ENCODE results near the gene PPFIA3. TPM values are rescaled to one million over a fixed set of nuclear protein-coding genes. Genes with fewer than 3 reads are reported as not detected.

PPFIA3 gene
- total RNA-seq, 1 experiment from 2014 or later: 28.1 TPM

GRCh38 chr19:49157445-49158224 lies 38.3 kb downstream of the PPFIA3 start, which contains the start of gene TRPM4:
Gene TRPM4 (plus strand): TSS chr19:49157792. CDS start chr19:49157867, 75 bp downstream.
- H3K4me3 ChIP-seq (replicated peaks in 1 of 2; ENCODE audit: low read depth in 1 of 2, low read length in 2 of 2): peak within 1 kb of the TSS; percentile 96 to 97
- no peaks in the 10 kb centered on the region for H3K9me2 ChIP-seq (ENCODE audit: insufficient read depth)
- no TSS peak for BruUV-seq (replicated peaks)
- peak; percentile 95 for ATAC-seq
- TF ChIP-seq YY1 (IDR thresholded peaks at IDR 0.05; ENCODE audit: extremely low read depth, insufficient replicate concordance, low read depth, low read length): peak; percentile 55
- peak; percentile 61 for TF ChIP-seq POLR2A (IDR thresholded peaks at IDR 0.05; ENCODE audit: borderline replicate concordance, extremely low read depth, insufficient read depth, insufficient read length)
- no peak for TF ChIP-seq SP1 (IDR thresholded peaks at IDR 0.05; ENCODE audit: low read depth)
- peak; percentile 94 for TF ChIP-seq POLR2AphosphoS5 (IDR thresholded peaks at IDR 0.05; ENCODE audit: low read depth, low read length)
- TF ChIP-seq CBX3 (IDR thresholded peaks at IDR 0.05; ENCODE audit: low read depth): no peak
- TF ChIP-seq, protein P1, sequence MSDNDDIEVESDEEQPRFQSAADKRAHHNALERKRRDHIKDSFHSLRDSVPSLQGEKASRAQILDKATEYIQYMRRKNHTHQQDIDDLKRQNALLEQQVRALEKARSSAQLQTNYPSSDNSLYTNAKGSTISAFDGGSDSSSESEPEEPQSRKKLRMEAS (IDR thresholded peaks at IDR 0.05): peak; percentile 16; the same call in 1 of the 2 replicates
- ChIA-PET RAD21 (ENCODE audit: low non-redundant PET in 1 of 2, low total read pairs in 2 of 2, uncharacterized antibody in 2 of 2, unreplicated experiment in 2 of 2) (no interaction called here), POLR2A (no interaction called here), CTCF (interaction anchor here (1.5 kb wide), 1 partner anchor 41 kb away, joined by 5 read pairs; no protein-coding TSS in a partner anchor)
- no peaks in the 10 kb centered on the region for H4K20me1 ChIP-seq (ENCODE audit: insufficient read depth)
- DNase-seq (ENCODE audit: low read depth, low spot score): peak; percentile 62
- intact Hi-C loops (cut with micrococcal nuclease): loop anchor here (2.0 kb wide), 1 partner anchor 41 kb away; no protein-coding TSS in a partner anchor
- peak within 1 kb of the TSS; percentile 90 for H3K27ac ChIP-seq (ENCODE audit: low read depth, low read length)
- peaks cover 13% of the 10 kb centered on the region for H3K79me2 ChIP-seq (ENCODE audit: insufficient read depth, low read length)
- H2AFZ ChIP-seq (ENCODE audit: low read depth, low read length, poor library complexity, severe bottlenecking): no peak within 1 kb of the TSS
- H3K27me3 ChIP-seq (ENCODE audit: insufficient read depth, low read length): no peaks in the 10 kb centered on the region
- H3K4me1 ChIP-seq (ENCODE audit: control insufficient read depth in 1 of 2, insufficient read depth in 2 of 2, low read length in 2 of 2): peaks cover 9 to 24% of the 10 kb centered on the region in 2 experiments
- H3K9me3 ChIP-seq (ENCODE audit: control insufficient read depth in 1 of 2, insufficient read depth in 1 of 2, low read depth in 1 of 2, low read length in 2 of 2): no peaks in the 10 kb centered on the region
- H3K9ac ChIP-seq (ENCODE audit: low read length): peak within 1 kb of the TSS; percentile 99
- peak within 1 kb of the TSS; percentile 97 for H3K4me2 ChIP-seq (ENCODE audit: low read length)
- H3K36me3 ChIP-seq (ENCODE audit: control insufficient read depth in 1 of 2, insufficient read depth in 2 of 2, low read length in 2 of 2): no peaks in the 10 kb centered on the region

DNA sequence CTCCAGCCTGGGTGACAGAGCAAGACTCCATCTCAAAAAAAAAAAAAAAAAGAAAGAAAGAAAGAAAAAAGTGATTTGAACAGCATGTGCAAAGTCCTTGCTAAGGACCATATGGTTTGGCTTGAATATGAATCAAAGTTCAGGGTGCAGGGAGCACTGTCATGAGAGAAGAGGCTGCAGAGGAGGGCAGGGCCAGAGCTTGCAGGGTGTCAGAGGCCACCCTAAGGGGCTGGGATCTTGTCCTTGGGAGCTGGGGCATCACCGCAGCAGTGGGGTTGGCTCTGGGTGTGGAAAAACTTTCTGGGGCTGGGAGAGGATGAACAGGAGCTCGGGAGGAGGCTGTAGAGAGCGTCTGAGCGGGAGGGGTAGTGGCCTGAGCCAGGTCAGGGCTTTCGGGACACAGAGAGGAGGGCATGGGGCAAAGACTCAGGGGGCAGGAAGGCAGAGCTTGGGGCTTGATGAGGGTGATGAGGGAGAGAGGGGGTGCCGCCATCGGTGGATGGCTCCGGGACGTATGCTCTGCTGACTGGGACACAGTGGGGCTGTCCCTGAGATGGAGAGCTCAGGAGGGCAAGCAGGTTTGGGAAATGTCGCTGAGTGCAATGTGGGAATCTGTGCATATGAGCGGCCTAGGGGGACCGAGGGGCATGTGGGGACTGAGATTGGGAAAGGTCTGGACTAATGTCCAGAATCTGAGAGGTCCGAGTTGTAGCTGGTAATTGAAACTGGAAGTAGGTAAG lies 41.3 kb downstream of the PPFIA3 start:
- CTCF ChIA-PET: interaction anchor here (1.9 kb wide), 1 partner anchor 38 kb away, joined by 4 read pairs; no protein-coding TSS in a partner anchor
- Histone ChIP-seq H4K20me1 (ENCODE audit: insufficient read depth) (no peaks in the 10 kb centered on the region), H3K4me2 (ENCODE audit: low read length) (no peak overlapping the region), H2AFZ (ENCODE audit: low read depth, low read length, poor library complexity, severe bottlenecking) (no peak overlapping the region), H3K4me1 (ENCODE audit: control insufficient read depth in 1 of 2, insufficient read depth in 2 of 2, low read length in 2 of 2) (peaks cover 9 to 21% of the 10 kb centered on the region in 2 experiments), H3K27ac (ENCODE audit: low read depth, low read length) (no peak overlapping the region), H3K27me3 (ENCODE audit: insufficient read depth, low read length) (no peaks in the 10 kb centered on the region), H3K4me3 (replicated peaks in 1 of 2; ENCODE audit: low read depth in 1 of 2, low read length in 2 of 2) (no peak overlapping the region), H3K36me3 (ENCODE audit: control insufficient read depth in 1 of 2, insufficient read depth in 2 of 2, low read length in 2 of 2) (no peaks in the 10 kb centered on the region), H3K79me2 (ENCODE audit: insufficient read depth, low read length) (peaks cover 13% of the 10 kb centered on the region), H3K9me2 (ENCODE audit: insufficient read depth) (no peaks in the 10 kb centered on the region), H3K9me3 (ENCODE audit: control insufficient read depth in 1 of 2, insufficient read depth in 1 of 2, low read depth in 1 of 2, low read length in 2 of 2) (no peaks in the 10 kb centered on the region), H3K9ac (ENCODE audit: low read length) (no peak overlapping the region)
- intact Hi-C loops (cut with micrococcal nuclease): no loop called here
- ATAC-seq: no peak
- no TSS peak for BruUV-seq (replicated peaks)
- POLR2A ChIA-PET: interaction anchor here (0.7 kb wide), 1 partner anchor 59 kb away, joined by 3 read pairs; no protein-coding TSS in a partner anchor
- no peak for DNase-seq (ENCODE audit: low read depth, low spot score)
- RAD21 ChIA-PET (ENCODE audit: low non-redundant PET in 1 of 2, low total read pairs in 2 of 2, uncharacterized antibody in 2 of 2, unreplicated experiment in 2 of 2): interaction anchor here in 1 of 2 experiments (0.6 kb wide), 1 partner anchor 202 kb away, joined by 6 read pairs; no protein-coding TSS in a partner anchor
- TF ChIP-seq, protein P2, sequence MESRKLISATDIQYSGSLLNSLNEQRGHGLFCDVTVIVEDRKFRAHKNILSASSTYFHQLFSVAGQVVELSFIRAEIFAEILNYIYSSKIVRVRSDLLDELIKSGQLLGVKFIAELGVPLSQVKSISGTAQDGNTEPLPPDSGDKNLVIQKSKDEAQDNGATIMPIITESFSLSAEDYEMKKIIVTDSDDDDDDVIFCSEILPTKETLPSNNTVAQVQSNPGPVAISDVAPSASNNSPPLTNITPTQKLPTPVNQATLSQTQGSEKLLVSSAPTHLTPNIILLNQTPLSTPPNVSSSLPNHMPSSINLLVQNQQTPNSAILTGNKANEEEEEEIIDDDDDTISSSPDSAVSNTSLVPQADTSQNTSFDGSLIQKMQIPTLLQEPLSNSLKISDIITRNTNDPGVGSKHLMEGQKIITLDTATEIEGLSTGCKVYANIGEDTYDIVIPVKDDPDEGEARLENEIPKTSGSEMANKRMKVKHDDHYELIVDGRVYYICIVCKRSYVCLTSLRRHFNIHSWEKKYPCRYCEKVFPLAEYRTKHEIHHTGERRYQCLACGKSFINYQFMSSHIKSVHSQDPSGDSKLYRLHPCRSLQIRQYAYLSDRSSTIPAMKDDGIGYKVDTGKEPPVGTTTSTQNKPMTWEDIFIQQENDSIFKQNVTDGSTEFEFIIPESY (IDR thresholded peaks at IDR 0.05; ENCODE audit: extremely low read depth, insufficient replicate concordance, low read length): no peak
- no peak for TF ChIP-seq POLR2AphosphoS5 (IDR thresholded peaks at IDR 0.05; ENCODE audit: low read depth, low read length)
- TF ChIP-seq ZNF274 (IDR thresholded peaks at IDR 0.05; ENCODE audit: low read depth, low read length): no peak
- no peak for TF ChIP-seq RAD21 (IDR thresholded peaks at IDR 0.05; ENCODE audit: low read depth)
- no peak for TF ChIP-seq TCF7L2 (IDR thresholded peaks at IDR 0.05; ENCODE audit: borderline replicate concordance, extremely low read depth, insufficient read depth, insufficient read length)
- TF ChIP-seq POLR2A (IDR thresholded peaks at IDR 0.05; ENCODE audit: borderline replicate concordance, extremely low read depth, insufficient read depth, insufficient read length): no peak
- no peak for TF ChIP-seq ATF3 (IDR thresholded peaks at IDR 0.05)
